IMR-90 (cell line): ENCODE measurements around the gene ROBO1. TPM values are rescaled to one million over a fixed set of nuclear protein-coding genes. Genes with fewer than 3 reads are reported as not detected.

Experiments used
- ATAC-seq: fragments of 200-7000 bp; cut with Tn5 transposase; 2 replicates; pipeline ENCODE4 v1.9.1; 2020; ENCODE audit warnings: low read depth, mild to moderate bottlenecking, moderate library complexity
- BruUV-seq: library from RNA; stranded (reverse); fragments of 400-500 nt; replicated peaks from 2 replicates; lab custom pipeline; 2021; lab: Mats Ljungman, UMichigan
- CTCF ChIA-PET: fragments of 300-600 bp; formaldehyde crosslinking; extraction: SDS; loops from one replicate; lab custom pipeline; 2021; ENCODE audit warnings: antibody characterized with exemption; lab: Yijun Ruan, JAX
- POLR2A ChIA-PET: fragments of 300-600 bp; sonication (Branson Sonifier 250); formaldehyde crosslinking; loops from one replicate; lab custom pipeline; 2022; ENCODE audit warnings: antibody characterized with exemption; ENCODE audit not compliant: unreplicated experiment; lab: Charles Lee
- DNase-seq: peaks from one replicate; pipeline ENCODE4 v3.0.0; 2013
- H2AFZ ChIP-seq: replicated peaks from 2 replicates; pipeline ENCODE3; 2013; ENCODE audit warnings: low read length, mild to moderate bottlenecking; ENCODE audit not compliant: poor library complexity
- H2AK5ac ChIP-seq: 2 replicates; pipeline ENCODE4 v1.6.1; 2013; ENCODE audit warnings: low read depth, low read length, inconsistent platforms
- H2AK9ac ChIP-seq: replicated peaks from 2 replicates; pipeline ENCODE3; 2013; ENCODE audit warnings: mild to moderate bottlenecking, low read depth, low read length, moderate library complexity; ENCODE audit not compliant: poor library complexity
- H2BK120ac ChIP-seq: 2 replicates; pipeline ENCODE4 v1.6.1; 2013; ENCODE audit warnings: low read depth, low read length, inconsistent platforms
- H2BK15ac ChIP-seq: 3 replicates; pipeline ENCODE4 v1.6.1; 2013; ENCODE audit warnings: low read depth, low read length, inconsistent platforms
- H2BK20ac ChIP-seq: 2 replicates; pipeline ENCODE4 v1.6.1; 2013; ENCODE audit warnings: low read depth, mild to moderate bottlenecking, inconsistent platforms, low read length, moderate library complexity
- H2BK5ac ChIP-seq: 2 replicates; pipeline ENCODE4 v1.6.1; 2013; ENCODE audit warnings: mild to moderate bottlenecking, low read depth, low read length, inconsistent platforms; ENCODE audit not compliant: poor library complexity, severe bottlenecking
- H3K14ac ChIP-seq: replicated peaks from 2 replicates; pipeline ENCODE4 v1.6.1; 2013; ENCODE audit warnings: low read depth, low read length, inconsistent platforms
- H3K18ac ChIP-seq: 2 replicates; pipeline ENCODE4 v1.6.1; 2013; ENCODE audit warnings: low read depth, low read length, control low read depth
- H3K23ac ChIP-seq: 2 replicates; pipeline ENCODE4 v1.6.1; 2013; ENCODE audit warnings: low read depth, low read length, inconsistent platforms
- H3K27ac ChIP-seq: 2 replicates; pipeline ENCODE4 v1.5.1; 2013; ENCODE audit warnings: mild to moderate bottlenecking, control low read depth, low read length; ENCODE audit not compliant: insufficient read depth
- H3K27me3 ChIP-seq: 2 replicates; pipeline ENCODE4 v1.6.1; 2013; ENCODE audit warnings: low read length; ENCODE audit not compliant: control insufficient read depth, insufficient read depth
- H3K36me3 ChIP-seq: 2 replicates; pipeline ENCODE4 v1.6.1; 2013; ENCODE audit warnings: low read length, mixed read lengths; ENCODE audit not compliant: control insufficient read depth, insufficient read depth
- H3K4ac ChIP-seq: 2 replicates; pipeline ENCODE4 v1.6.1; 2013; ENCODE audit warnings: low read depth, low read length, inconsistent platforms
- H3K4me1 ChIP-seq: 2 replicates; pipeline ENCODE4 v1.6.1; 2013; ENCODE audit warnings: low read length, mixed read lengths; ENCODE audit not compliant: control insufficient read depth, insufficient read depth
- H3K4me2 ChIP-seq: 2 replicates; pipeline ENCODE4 v1.6.1; 2013; ENCODE audit warnings: low read depth, mild to moderate bottlenecking, control low read depth, low read length, moderate library complexity
- H3K4me3 ChIP-seq: 2 replicates; pipeline ENCODE4 v1.5.1; 2013; ENCODE audit warnings: low read depth, mild to moderate bottlenecking, control low read depth, low read length, moderate library complexity; ENCODE audit not compliant: insufficient read depth
- H3K56ac ChIP-seq: 2 replicates; pipeline ENCODE4 v1.6.1; 2013; ENCODE audit warnings: low read length, inconsistent platforms; ENCODE audit not compliant: insufficient read depth; ENCODE audit errors: extremely low read depth
- H3K79me1 ChIP-seq, 2 experiments: 2 replicates each; pipeline ENCODE4 v1.6.1; 2013; ENCODE audit warnings: low read length in 2 of 2, inconsistent platforms in 1 of 2, low read depth in 1 of 2
- H3K9ac ChIP-seq: 2 replicates; pipeline ENCODE4 v1.6.1; 2013; ENCODE audit warnings: low read depth, low read length, control low read depth
- H3K9me1 ChIP-seq: 2 replicates; pipeline ENCODE4 v1.6.1; 2013; ENCODE audit warnings: low read length, inconsistent platforms; ENCODE audit not compliant: insufficient read depth
- H3K9me3 ChIP-seq: 2 replicates; pipeline ENCODE4 v1.6.1; 2013; ENCODE audit warnings: low read length; ENCODE audit not compliant: control insufficient read depth, insufficient read depth
- H4K20me1 ChIP-seq: 2 replicates; pipeline ENCODE4 v1.6.1; 2013; ENCODE audit warnings: low read length, inconsistent platforms; ENCODE audit not compliant: insufficient read depth
- H4K5ac ChIP-seq: 2 replicates; pipeline ENCODE4 v1.6.1; 2013; ENCODE audit warnings: mild to moderate bottlenecking, low read depth, low read length, control low read depth
- H4K8ac ChIP-seq, 2 experiments: 2 replicates each; pipeline ENCODE4 v1.6.1; 2013; ENCODE audit warnings: low read depth in 2 of 2, low read length in 2 of 2, control low read depth in 1 of 2, inconsistent platforms in 1 of 2
- H4K91ac ChIP-seq: 2 replicates; pipeline ENCODE4 v1.6.1; 2013; ENCODE audit warnings: low read depth, low read length, inconsistent platforms; ENCODE audit not compliant: insufficient read depth
- CHD1 ChIP-seq: IDR thresholded peaks from 2 replicates; pipeline ENCODE4 v1.6.1; 2012; ENCODE audit warnings: low read depth, low read length, improper control_type of control experiment
- CTCF ChIP-seq: conservative IDR thresholded peaks from 2 replicates; pipeline ENCODE4 v1.5.1; 2012; ENCODE audit warnings: mild to moderate bottlenecking, low read depth, low read length, improper control_type of control experiment
- FOS ChIP-seq: fragments of 150-350 bp; IDR thresholded peaks from 2 replicates; pipeline ENCODE4 v1.6.1; 2016; ENCODE audit warnings: low read depth, low read length
- MAZ ChIP-seq: IDR thresholded peaks from 2 replicates; pipeline ENCODE4 v1.6.1; 2012; ENCODE audit warnings: low read depth, mild to moderate bottlenecking, low read length, improper control_type of control experiment, moderate library complexity, borderline replicate concordance
- MXI1 ChIP-seq: IDR thresholded peaks from 2 replicates; pipeline ENCODE4 v1.6.1; 2012; ENCODE audit warnings: low read depth, mild to moderate bottlenecking, low read length, moderate library complexity, borderline replicate concordance
- NFE2L2 ChIP-seq: fragments of 150-350 bp; IDR thresholded peaks from 2 replicates; pipeline ENCODE4 v1.6.1; 2016; ENCODE audit warnings: low read depth, mild to moderate bottlenecking, low read length
- RAD21 ChIP-seq: IDR thresholded peaks from 2 replicates; pipeline ENCODE4 v1.6.1; 2012; ENCODE audit warnings: low read length, improper control_type of control experiment
- RFX5 ChIP-seq: IDR thresholded peaks from 2 replicates; pipeline ENCODE4 v1.8.0; 2012; ENCODE audit warnings: low read depth, mild to moderate bottlenecking, low read length, moderate library complexity
- dilution Hi-C: fragments of 300-500 bp; cut with HindIII; formaldehyde crosslinking; loops from one replicate; pipeline ENCODE4 v1.14.3; 2018; ENCODE audit warnings: low sequenced_read_pairs; ENCODE audit not compliant: unreplicated experiment
- in situ Hi-C: fragments of 300-500 bp; cut with MboI; formaldehyde crosslinking; loops from 3 replicates; pipeline ENCODE4 v1.14.3; 2019; ENCODE audit warnings: low sequenced_read_pairs, inconsistent platforms, mixed read lengths
- intact Hi-C: fragments of 100-400 bp; cut with micrococcal nuclease; formaldehyde crosslinking; loops from 2 replicates; pipeline ENCODE4 v1.10.0; 2022
- polyA plus RNA-seq, 3 experiments: library from polyadenylated mRNA; depleted of rRNA; stranded (reverse); fragments of >200 nt; gene quantifications; 2 replicates each; pipeline ENCODE4 v1.2.3, GENCODE V29; 2012; ENCODE audit warnings: low replicate concordance in 1 of 3
- total RNA-seq: library from RNA; depleted of rRNA; stranded (reverse); fragments of >200 nt; gene quantifications from 2 replicates; pipeline ENCODE4 v1.2.3, GENCODE V29; 2012

The ROBO1 gene
- total and polyA plus RNA-seq, 2 of the 4 experiments (the other 2 are of a cell fraction): 24.1 to 53.9 TPM

DNA sequence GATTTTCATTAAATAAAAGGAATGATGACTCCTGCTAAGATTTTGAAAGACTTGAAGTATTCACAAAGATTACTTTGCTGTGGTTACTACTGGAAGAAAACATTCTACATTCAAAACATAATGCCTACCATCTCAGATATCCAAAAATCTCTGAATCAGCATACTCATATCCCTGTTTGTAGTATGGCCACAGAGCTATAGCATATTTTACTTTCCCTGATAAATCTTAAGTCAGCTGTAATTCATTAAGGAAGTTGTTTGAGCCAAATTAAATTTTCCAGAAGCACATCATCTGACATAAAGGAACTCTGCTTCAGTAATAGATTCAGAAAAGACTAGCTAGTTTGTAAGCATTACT, 942.0 kb downstream of the ROBO1 start:
- Histone ChIP-seq H2AK9ac (no peak overlapping the region), H4K5ac (no peak overlapping the region), H2AFZ (no peak overlapping the region), H2BK20ac (no peak overlapping the region), H3K4me3 (no peak overlapping the region), H3K79me1 (peaks cover 0 to 2% of the 10 kb centered on the region in 2 experiments; a peak in 2 of 4 replicates), H3K9me3 (no peaks in the 10 kb centered on the region), H2AK5ac (no peak overlapping the region), H3K9ac (no peak overlapping the region), H3K23ac (no peak overlapping the region), H2BK120ac (no peak overlapping the region), H2BK15ac (no peak overlapping the region), H3K36me3 (no peaks in the 10 kb centered on the region), H3K14ac (no peak overlapping the region), H3K9me1 (no peaks in the 10 kb centered on the region), H3K4ac (no peak overlapping the region), H2BK5ac (no peak overlapping the region), H3K27ac (no peak overlapping the region), H3K56ac (no peak overlapping the region), H4K8ac (no peak overlapping the region), H4K91ac (no peak overlapping the region), H3K4me1 (peaks cover 2% of the 10 kb centered on the region), H3K18ac (no peak overlapping the region), H4K20me1 (no peaks in the 10 kb centered on the region), H3K27me3 (no peaks in the 10 kb centered on the region), H3K4me2 (no peak overlapping the region)
- BruUV-seq: no TSS peak
- DNase-seq: no peak
- intact Hi-C loops (no loop called here), dilution Hi-C loops (no loop called here), in situ Hi-C loops (no loop called here)
- TF ChIP-seq RFX5 (no peak), CHD1 (no peak), RAD21 (no peak), MXI1 (no peak), CTCF (no peak), MAZ (no peak), NFE2L2 (no peak), FOS (no peak)
- ChIA-PET CTCF (no interaction called here), POLR2A (no interaction called here)
- no peak for ATAC-seq
